Ascending aorta (tissue), 2 donors: Measurements from ENCODE around the gene RERG. TPM values are rescaled to one million over a fixed set of nuclear protein-coding genes. Genes with fewer than 3 reads are reported as not detected.

Source experiments
- DNase-seq, 2 donors: peaks; one replicate each; pipeline ENCODE4 v3.0.0-alpha.2; 2019; ENCODE audit warnings: low spot score in 2 of 2
- H3K27ac ChIP-seq, 2 donors: fragments of 200-600 bp; sonication (generic); one replicate each; pipeline ENCODE4 v1.5.1; 2016 to 2017; ENCODE audit warnings: mild to moderate bottlenecking in 1 of 2
- H3K27me3 ChIP-seq: fragments of 200-600 bp; sonication (generic); one replicate; pipeline ENCODE4 v1.5.1; 2017
- H3K36me3 ChIP-seq, 2 donors: fragments of 200-600 bp; sonication (generic); one replicate each; pipeline ENCODE4 v1.5.1; 2016
- H3K4me1 ChIP-seq, 2 donors: fragments of 200-600 bp; sonication (generic); one replicate each; pipeline ENCODE4 v1.5.1; 2016 to 2017; ENCODE audit warnings: mild to moderate bottlenecking in 1 of 2
- H3K4me3 ChIP-seq, 2 donors: fragments of 200-600 bp; sonication (generic); one replicate each; pipeline ENCODE4 v1.5.1; 2016 to 2017; ENCODE audit warnings: mild to moderate bottlenecking in 1 of 2
- H3K9me3 ChIP-seq, 2 donors: fragments of 200-600 bp; sonication (generic); one replicate each; pipeline ENCODE4 v1.5.1; 2016
- intact Hi-C: fragments of 100-400 bp; cut with DNase I; formaldehyde crosslinking; loops from one replicate; pipeline ENCODE4 v1.15.1; 2023
- total RNA-seq: library from RNA; depleted of rRNA; stranded (reverse); fragments of >200 nt; gene quantifications from one replicate; pipeline ENCODE4 v1.1.0, GENCODE V29; 2016
- TF ChIP-seq, protein P1 (sequence below), 3 experiments: fragments of 200-600 bp in 2 of 3; fragments of 450-650 bp in 1 of 3; sonication (generic) in 2 of 3; IDR thresholded peaks; one replicate each; pipeline ENCODE4 v1.5.1; 2016 to 2019; ENCODE audit warnings: antibody characterized with exemption in 3 of 3, mild to moderate bottlenecking in 1 of 3, moderate library complexity in 1 of 3

RERG gene
- total RNA-seq, 1 donor from 2014 or later, result 55.7 TPM

DNA sequence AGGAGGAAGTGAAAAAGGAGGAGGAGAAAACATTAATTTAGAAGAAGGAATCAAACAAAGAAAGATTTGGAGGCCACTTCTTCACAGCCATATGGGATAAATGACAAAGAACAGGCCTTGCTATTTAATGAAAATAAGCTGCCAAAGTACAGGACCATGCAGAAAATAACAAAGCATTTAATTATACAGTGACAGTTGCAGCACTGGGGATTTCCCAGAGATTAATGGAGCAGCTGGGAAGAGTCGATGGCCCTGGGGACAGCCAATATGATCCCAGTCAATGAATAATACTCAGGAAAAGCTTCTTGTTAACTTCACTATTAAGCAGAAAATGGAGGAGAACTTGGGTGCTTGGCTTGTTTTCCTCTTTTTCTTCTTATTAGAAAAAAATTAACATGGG lies 34.6 kb downstream of the RERG start:
- H3K4me3 ChIP-seq, result no peak overlapping the region
- DNase-seq, result no peak
- TF ChIP-seq, protein P1, sequence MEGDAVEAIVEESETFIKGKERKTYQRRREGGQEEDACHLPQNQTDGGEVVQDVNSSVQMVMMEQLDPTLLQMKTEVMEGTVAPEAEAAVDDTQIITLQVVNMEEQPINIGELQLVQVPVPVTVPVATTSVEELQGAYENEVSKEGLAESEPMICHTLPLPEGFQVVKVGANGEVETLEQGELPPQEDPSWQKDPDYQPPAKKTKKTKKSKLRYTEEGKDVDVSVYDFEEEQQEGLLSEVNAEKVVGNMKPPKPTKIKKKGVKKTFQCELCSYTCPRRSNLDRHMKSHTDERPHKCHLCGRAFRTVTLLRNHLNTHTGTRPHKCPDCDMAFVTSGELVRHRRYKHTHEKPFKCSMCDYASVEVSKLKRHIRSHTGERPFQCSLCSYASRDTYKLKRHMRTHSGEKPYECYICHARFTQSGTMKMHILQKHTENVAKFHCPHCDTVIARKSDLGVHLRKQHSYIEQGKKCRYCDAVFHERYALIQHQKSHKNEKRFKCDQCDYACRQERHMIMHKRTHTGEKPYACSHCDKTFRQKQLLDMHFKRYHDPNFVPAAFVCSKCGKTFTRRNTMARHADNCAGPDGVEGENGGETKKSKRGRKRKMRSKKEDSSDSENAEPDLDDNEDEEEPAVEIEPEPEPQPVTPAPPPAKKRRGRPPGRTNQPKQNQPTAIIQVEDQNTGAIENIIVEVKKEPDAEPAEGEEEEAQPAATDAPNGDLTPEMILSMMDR (IDR thresholded peaks at IDR 0.05), result no peak
- no peaks in the 10 kb centered on the region for H3K36me3 ChIP-seq
- no peaks in the 10 kb centered on the region for H3K27me3 ChIP-seq
- H3K9me3 ChIP-seq, result no peaks in the 10 kb centered on the region
- peaks cover 4 to 6% of the 10 kb centered on the region in 2 donors for H3K4me1 ChIP-seq
- intact Hi-C loops, result no loop called here
- peak overlapping the region; percentile 30 to 31 for H3K27ac ChIP-seq

DNA sequence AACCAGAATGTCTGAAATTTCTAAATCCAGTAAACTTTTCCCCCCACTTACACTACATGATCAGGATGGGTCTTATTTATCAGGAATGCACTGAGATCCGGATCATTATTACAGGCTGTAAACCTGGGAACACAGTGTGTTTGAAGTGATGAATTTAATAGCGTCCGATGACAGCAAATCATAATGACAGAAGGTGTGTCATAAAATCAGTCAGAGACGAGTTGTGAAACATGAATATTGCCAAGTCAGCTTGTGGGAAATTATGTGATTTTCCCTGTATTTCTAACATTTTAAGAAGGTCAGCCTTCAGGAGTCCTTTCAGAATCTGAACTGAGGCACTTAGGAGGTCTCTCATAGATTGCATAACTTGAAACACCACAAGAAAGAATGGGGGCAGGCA lies 36.7 kb downstream of the RERG start:
- Histone ChIP-seq H3K36me3 (no peaks in the 10 kb centered on the region), H3K4me3 (no peak overlapping the region), H3K4me1 (peaks cover 4 to 17% of the 10 kb centered on the region in 2 donors), H3K27me3 (no peaks in the 10 kb centered on the region), H3K27ac (peak overlapping the region in 1 of 2 donors; percentile 32), H3K9me3 (no peaks in the 10 kb centered on the region)
- TF ChIP-seq, protein P1 (IDR thresholded peaks at IDR 0.05), result no peak
- no peak for DNase-seq
- intact Hi-C loops, result no loop called here

DNA sequence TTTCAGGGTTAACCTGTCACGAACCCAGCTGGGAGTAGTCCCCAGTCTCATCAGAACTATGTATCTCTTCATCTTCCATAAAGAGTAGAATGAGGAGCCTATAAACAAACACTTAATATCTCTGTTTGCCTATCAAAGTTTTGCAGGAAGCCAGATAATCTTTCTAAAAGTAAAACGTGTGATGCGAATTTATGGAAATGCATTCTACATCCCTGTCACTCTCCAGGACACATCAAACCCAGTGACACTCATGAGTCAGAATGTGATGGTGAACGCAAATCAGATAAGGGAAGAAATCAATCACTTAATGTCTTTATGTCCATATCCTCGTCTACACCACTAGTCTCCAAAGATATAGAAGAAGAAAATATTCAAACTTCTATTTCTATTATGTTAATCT lies 37.4 kb downstream of the RERG start:
- H3K4me3 ChIP-seq, result no peak overlapping the region
- no peak overlapping the region for H3K27ac ChIP-seq
- H3K36me3 ChIP-seq, result no peaks in the 10 kb centered on the region
- peaks cover 4 to 21% of the 10 kb centered on the region in 2 donors for H3K4me1 ChIP-seq
- no peaks in the 10 kb centered on the region for H3K27me3 ChIP-seq
- TF ChIP-seq, protein P1 (IDR thresholded peaks at IDR 0.05), result no peak
- no peak for DNase-seq
- intact Hi-C loops, result no loop called here
- no peaks in the 10 kb centered on the region for H3K9me3 ChIP-seq

DNA sequence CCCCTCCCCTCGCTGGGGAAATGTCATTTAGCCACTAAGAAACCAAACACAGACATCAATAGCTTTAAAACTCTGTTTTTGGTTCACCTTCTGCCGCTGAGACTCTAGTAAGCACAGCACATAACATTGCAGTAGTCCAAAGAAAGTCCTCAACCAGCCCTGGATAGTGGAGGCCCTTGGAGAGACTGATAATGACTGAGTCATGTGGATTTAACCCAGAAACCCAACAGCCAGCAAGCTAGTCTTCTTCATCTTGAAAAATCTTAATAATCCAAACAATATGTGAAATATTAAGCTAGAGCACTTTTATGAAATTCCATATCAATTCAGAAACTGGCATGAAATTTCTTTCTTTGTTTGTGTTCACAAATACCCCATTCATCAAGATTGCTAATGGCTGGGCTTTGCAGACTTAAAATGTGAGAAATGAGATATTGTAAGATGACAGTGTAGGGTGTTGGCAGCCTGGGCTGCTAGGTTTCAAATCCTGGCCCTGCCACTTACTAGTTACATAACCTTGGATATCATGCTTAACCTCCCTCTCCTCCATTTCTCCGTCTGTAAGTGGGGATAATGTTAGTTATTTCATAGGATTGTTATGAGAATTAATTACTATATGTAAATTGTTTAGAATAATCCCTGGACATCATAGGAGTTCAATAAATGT lies 40.1 kb downstream of the RERG start:
- H3K27ac ChIP-seq, result peak overlapping the region; percentile 52 to 74
- H3K4me1 ChIP-seq, result peaks cover 4 to 28% of the 10 kb centered on the region in 2 donors

DNA sequence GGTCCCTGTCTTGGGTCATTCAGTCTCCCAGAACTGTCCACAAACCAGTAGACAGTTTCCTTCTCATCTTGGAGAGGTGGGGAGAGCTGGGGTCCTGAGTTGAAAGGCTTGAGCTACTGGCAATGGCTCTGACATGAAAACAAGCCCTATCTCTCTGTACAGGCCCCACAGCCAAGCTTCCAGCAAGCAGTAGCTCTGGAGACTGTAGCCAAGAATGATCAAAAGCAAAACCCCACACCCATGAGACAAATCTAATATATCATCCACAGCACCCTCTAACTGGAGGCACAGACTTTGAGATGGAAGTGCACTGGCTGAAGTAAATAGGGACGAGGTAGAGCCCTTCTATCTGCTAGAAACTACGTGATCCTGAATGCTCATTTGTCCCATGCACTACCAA lies 40.9 kb downstream of the RERG start:
- TF ChIP-seq, protein P1 (IDR thresholded peaks at IDR 0.05), result no peak

More for the DNA sequence above, 40.1 kb downstream of the RERG start:
- DNase-seq, result no peak
- no peaks in the 10 kb centered on the region for H3K27me3 ChIP-seq
- intact Hi-C loops, result no loop called here
- H3K36me3 ChIP-seq, result no peaks in the 10 kb centered on the region
- no peaks in the 10 kb centered on the region for H3K9me3 ChIP-seq
- TF ChIP-seq, protein P1 (IDR thresholded peaks at IDR 0.05), result no peak
- no peak overlapping the region for H3K4me3 ChIP-seq

More for the DNA sequence above, 40.9 kb downstream of the RERG start:
- no peaks in the 10 kb centered on the region for H3K27me3 ChIP-seq
- no peak for DNase-seq
- no peaks in the 10 kb centered on the region for H3K36me3 ChIP-seq
- peak overlapping the region; percentile 52 to 74 for H3K27ac ChIP-seq
- H3K4me1 ChIP-seq, result peaks cover 4 to 28% of the 10 kb centered on the region in 2 donors
- H3K4me3 ChIP-seq, result no peak overlapping the region
- H3K9me3 ChIP-seq, result no peaks in the 10 kb centered on the region
- intact Hi-C loops, result no loop called here
